Right renal pelvis (tissue), 4 donors: Measurements from ENCODE around the gene TRIB2. TPM values are rescaled to one million over a fixed set of nuclear protein-coding genes. Genes with fewer than 3 reads are reported as not detected.

ENCODE experiments used
- DNase-seq, 4 donors: peaks; one replicate each; pipeline ENCODE4 v3.0.0-alpha.2; 2013; ENCODE audit warnings: low read depth in 4 of 4, low spot score in 3 of 4, missing footprints in 1 of 4
- polyA plus RNA-seq, 4 donors: library from polyadenylated mRNA; unstranded; fragments of 120-200 nt; gene quantifications; one replicate each; pipeline ENCODE4 v1.2.1, GENCODE V29; 2013; ENCODE audit not compliant: insufficient read length in 4 of 4

The TRIB2 gene
- polyA plus RNA-seq, 4 donors, result 188 to 229 (median 222) TPM

DNA sequence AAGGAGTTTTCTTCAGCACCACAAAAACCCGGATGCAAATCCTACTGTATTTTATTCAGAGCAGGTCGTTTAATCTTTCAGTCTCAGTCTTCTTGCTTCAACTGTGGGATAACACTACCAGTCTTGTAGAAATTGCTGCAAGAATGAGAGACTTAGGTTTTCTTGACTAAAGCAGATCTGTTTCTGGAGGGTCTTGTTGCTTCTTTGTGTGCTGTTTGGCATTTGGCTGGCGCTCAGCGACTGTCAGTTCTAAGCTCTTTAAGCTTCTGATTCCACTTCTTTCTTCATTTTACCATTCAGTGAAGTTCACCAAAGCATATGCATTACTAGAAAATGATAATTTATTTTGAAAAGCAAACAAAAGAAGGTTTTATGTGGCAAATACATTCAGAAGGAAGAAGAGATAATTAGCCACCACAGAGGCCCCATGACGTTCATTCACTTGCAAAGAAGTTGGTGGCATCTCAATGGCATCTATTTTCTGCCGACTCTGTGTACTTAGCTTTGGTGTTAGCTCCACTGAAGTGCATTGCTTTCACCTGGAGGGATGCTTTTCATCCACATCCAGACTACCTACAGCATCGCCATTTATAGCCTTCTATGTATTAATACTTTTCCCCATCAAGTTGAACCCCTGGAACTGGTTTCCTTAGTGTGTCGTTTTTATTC, 53.7 kb downstream of the TRIB2 start:
- no peak for DNase-seq

- DNase-seq, result no peak
Observed at GRCh38 chr2:12771154-12771553, 54.4 kb downstream of the TRIB2 start.

- no peak for DNase-seq
Observed at GRCh38 chr2:12773586-12774394, 57.1 kb downstream of the TRIB2 start.

DNA sequence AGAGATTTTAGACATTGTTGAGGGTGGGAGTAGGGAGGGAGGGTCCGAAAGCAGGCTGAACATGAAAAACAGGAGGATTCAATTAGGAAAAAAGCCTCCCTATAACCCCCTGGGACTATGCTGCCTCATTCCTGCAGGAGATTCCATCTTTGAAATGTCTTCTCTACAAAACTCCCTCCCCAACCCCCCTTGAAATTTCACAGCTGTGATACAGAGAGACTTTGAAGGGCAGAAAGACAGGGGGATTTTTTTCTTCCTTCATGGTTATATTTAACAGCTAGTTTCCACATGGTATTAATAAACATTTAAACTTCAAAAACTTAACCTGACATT, 57.6 kb downstream of the TRIB2 start:
- DNase-seq, result peak in 3 of 4 donors; percentile 66 to 75 (median 72)

DNA sequence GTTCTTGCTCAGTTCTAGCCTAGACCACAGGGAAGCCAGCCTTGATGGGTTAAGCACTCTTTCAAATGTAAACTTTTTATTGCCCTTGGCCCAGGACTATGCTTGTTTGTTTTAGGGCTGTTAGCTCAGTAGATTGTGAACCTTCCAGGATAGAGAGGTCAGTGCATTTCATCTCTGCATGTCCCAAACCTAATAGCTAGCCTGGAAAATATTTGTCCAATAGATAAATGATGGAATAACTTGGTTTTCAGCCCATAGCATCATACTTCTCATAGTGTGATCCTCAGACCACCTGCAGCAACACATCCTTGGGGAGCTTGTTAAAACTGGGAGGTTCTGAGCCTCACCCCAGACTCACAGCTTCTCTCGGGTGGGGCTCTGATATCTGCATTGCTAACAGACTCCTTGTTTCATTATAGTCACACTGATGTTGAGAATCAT, 59.8 kb downstream of the TRIB2 start:
- no peak for DNase-seq

DNA sequence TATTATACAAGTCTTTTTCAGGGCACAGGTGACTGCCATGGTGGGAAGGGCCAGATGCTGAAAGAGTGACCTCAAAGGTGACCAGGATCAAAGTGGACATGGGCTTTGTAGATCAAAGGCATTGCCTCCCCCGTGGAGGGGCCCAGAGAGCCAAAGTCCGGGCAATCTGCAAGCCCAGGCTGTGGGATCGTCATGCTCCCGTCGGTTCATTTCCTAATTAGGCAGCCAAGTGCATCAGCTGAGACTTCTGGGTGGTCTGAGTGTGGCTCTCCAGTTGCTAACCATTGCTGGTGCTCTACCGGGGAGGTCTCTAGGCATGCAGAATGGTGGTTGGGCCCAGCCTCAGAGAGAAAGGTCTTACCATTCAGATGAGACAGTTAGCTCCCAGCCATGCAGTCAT, 61.6 kb downstream of the TRIB2 start:
- DNase-seq, result no peak

DNA sequence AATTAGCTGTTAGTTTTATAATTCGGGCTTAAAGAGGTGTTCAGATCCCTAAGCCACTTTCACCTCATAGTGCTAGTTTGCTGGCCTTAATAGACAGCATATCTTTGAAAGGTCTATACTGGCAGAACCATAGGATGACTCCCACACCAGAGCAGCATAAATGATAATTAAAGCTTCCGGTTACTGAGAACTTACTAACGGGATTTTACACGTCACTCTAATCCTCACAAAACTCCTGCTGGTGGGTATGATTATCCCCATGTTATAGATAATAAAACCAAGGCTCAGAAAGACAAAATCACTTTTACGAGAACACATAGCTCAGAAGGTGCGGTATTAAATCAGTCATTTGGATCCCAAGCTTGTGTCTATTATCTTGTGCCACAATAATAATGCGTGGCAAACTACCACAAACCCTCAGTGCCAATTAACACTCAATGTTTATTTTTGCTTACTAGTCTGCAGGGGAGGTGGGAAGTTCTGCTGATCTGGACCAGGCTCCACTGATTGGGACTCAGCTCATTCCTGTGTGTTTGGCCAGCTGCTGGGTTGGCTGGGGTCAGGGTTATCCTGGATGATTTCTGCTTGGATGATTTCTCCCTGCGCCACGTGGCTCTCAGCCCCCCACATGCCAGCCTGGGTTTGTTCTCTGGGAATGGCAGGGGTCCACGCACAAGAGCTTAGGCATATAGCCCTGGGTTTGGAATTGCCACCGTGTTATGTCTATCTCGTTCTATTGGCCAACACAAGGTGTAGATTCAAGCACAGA, 62.3 kb downstream of the TRIB2 start:
- no peak for DNase-seq

DNA sequence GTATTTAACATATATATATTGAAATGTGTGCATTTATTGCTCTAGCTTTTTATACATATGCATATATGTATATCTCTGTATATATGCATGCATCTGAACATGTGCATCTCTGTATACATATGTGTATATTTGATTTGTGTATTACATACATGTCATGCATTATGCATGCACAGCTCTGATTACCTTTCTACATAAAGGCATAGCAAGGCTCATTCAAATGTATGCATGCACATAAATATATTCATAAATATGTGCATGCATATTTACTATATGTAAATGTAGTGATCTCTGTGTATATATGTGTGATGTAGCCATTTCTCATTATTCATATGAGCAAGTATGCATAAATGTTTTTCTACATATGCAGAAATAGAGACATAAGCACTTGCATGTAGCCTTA, 64.6 kb downstream of the TRIB2 start:
- no peak for DNase-seq

GRCh38 chr2:12787891-12788801, 71.4 kb downstream of the TRIB2 start:
- no peak for DNase-seq

- DNase-seq, result no peak
Observed at GRCh38 chr2:12791906-12792305, 75.2 kb downstream of the TRIB2 start.
